Caco-2 (cell line): ENCODE measurements around the gene AGAP2. TPM values are rescaled to one million over a fixed set of nuclear protein-coding genes. Genes with fewer than 3 reads are reported as not detected.

Experiments
- BruUV-seq: library from RNA; stranded (reverse); fragments of 400-500 nt; replicated peaks from 2 replicates; lab custom pipeline; 2021; lab: Mats Ljungman, UMichigan
- CTCF ChIA-PET: fragments of 300-600 bp; sonication (Branson Sonifier 250); formaldehyde crosslinking; loops from one replicate; lab custom pipeline; 2022; ENCODE audit warnings: antibody characterized with exemption; lab: Charles Lee
- POLR2A ChIA-PET: fragments of 300-600 bp; sonication (Branson Sonifier 250); formaldehyde crosslinking; loops from one replicate; lab custom pipeline; 2022; ENCODE audit warnings: antibody characterized with exemption; lab: Charles Lee
- DNase-seq, 2 experiments: peaks; one replicate each; pipeline versions ENCODE4 v3.0.0 to v3.0.0-alpha.2; 2020 to 2022
- H3K27me3 ChIP-seq: replicated peaks from 2 replicates; pipeline ENCODE4 v1.6.0; 2011; ENCODE audit warnings: low read length; ENCODE audit not compliant: control insufficient read depth, insufficient read depth
- H3K36me3 ChIP-seq: 2 replicates; pipeline ENCODE4 v1.5.1; 2011; ENCODE audit warnings: low read length; ENCODE audit not compliant: control insufficient read depth, insufficient read depth
- H3K4me1 ChIP-seq: fragments of 250-450 bp; sonication (Bioruptor Pico); 2 replicates; pipeline ENCODE4 v1.5.1; 2020; ENCODE audit warnings: mild to moderate bottlenecking
- H3K4me3 ChIP-seq: 2 replicates; pipeline ENCODE4 v1.5.1; 2011; ENCODE audit warnings: low read depth, mild to moderate bottlenecking, control low read depth, low read length
- H3K9me3 ChIP-seq: fragments of 250-450 bp; sonication (Bioruptor Pico); 2 replicates; pipeline ENCODE4 v1.5.1; 2020; ENCODE audit warnings: mild to moderate bottlenecking, moderate library complexity
- H3K27ac Mint-ChIP-seq: one replicate; pipeline ENCODE4 v1.8.0; 2022; ENCODE audit warnings: mixed read lengths; ENCODE audit not compliant: unreplicated experiment
- H3K27me3 Mint-ChIP-seq: one replicate; pipeline ENCODE4 v1.8.0; 2022; ENCODE audit warnings: mixed read lengths; ENCODE audit not compliant: insufficient read depth, unreplicated experiment
- H3K36me3 Mint-ChIP-seq: one replicate; pipeline ENCODE4 v1.8.0; 2022; ENCODE audit warnings: mild to moderate bottlenecking, mixed read lengths; ENCODE audit not compliant: insufficient read depth, unreplicated experiment
- H3K4me1 Mint-ChIP-seq: one replicate; pipeline ENCODE4 v1.8.0; 2022; ENCODE audit warnings: low read depth, mixed read lengths; ENCODE audit not compliant: unreplicated experiment
- H3K4me3 Mint-ChIP-seq: one replicate; pipeline ENCODE4 v1.8.0; 2022; ENCODE audit warnings: mild to moderate bottlenecking, moderate library complexity, mixed read lengths; ENCODE audit not compliant: unreplicated experiment
- H3K9me3 Mint-ChIP-seq: one replicate; pipeline ENCODE4 v1.8.0; 2022; ENCODE audit warnings: mixed read lengths; ENCODE audit not compliant: unreplicated experiment
- intact Hi-C: fragments of 100-400 bp; cut with micrococcal nuclease; formaldehyde crosslinking; loops from one replicate; pipeline ENCODE4 v1.10.0; 2022; ENCODE audit not compliant: unreplicated experiment
- total RNA-seq: library from RNA; stranded (reverse); gene quantifications from 2 replicates; pipeline ENCODE4 v1.2.3, GENCODE V29; 2022
- TF ChIP-seq, protein P1 (sequence below), 2 experiments: fragments of 200-600 bp in 1 of 2; IDR thresholded peaks; 1 replicate in 1 of 2; 2 replicates in 1 of 2; pipeline versions ENCODE4 v1.5.1 to v1.8.0; 2011 to 2022; ENCODE audit warnings: antibody characterized with exemption in 1 of 2, control low read depth in 1 of 2, inconsistent platforms in 1 of 2, low read depth in 1 of 2, low read length in 1 of 2, mild to moderate bottlenecking in 1 of 2, moderate library complexity in 1 of 2; ENCODE audit not compliant: insufficient read depth in 1 of 2, severe bottlenecking in 1 of 2, unreplicated experiment in 1 of 2

The AGAP2 gene
- total RNA-seq, 1 experiment from 2014 or later: 0.09 TPM

DNA sequence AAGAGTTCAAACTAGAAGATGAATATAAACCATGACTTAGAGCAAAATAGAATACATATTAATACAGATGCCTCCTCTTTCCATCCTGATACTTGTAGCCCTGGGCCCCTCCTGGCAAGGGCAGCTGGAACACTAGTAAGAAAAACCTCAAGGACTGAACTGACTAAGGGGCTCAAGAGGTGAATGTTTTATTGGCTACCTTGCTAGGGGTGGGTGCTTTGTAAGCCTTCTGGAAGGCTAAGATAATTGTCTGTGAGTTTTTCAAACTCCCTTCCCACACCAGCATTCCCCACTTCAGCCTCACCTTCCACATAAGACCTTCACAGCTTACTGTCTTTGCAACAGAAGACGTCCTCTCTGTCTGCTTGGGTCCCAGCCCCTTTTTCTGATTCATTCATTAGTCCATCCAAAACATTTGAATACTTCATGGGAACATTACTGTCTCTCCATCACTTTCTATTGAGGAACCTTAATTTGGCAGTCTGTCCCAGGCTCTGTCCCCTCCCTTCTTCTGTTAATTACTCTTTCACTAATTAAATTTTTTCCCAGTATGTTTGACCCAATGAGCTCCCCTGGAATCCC, 15.3 kb upstream of the AGAP2 start:
- peaks cover 27% of the 10 kb centered on the region for H3K4me1 Mint-ChIP-seq
- peaks cover 16% of the 10 kb centered on the region; the same call in 1 of the 2 replicates for H3K4me1 ChIP-seq
- no TSS peak for BruUV-seq
- ChIA-PET CTCF (no interaction called here), POLR2A (no interaction called here)
- no peak for DNase-seq
- TF ChIP-seq, protein P1, sequence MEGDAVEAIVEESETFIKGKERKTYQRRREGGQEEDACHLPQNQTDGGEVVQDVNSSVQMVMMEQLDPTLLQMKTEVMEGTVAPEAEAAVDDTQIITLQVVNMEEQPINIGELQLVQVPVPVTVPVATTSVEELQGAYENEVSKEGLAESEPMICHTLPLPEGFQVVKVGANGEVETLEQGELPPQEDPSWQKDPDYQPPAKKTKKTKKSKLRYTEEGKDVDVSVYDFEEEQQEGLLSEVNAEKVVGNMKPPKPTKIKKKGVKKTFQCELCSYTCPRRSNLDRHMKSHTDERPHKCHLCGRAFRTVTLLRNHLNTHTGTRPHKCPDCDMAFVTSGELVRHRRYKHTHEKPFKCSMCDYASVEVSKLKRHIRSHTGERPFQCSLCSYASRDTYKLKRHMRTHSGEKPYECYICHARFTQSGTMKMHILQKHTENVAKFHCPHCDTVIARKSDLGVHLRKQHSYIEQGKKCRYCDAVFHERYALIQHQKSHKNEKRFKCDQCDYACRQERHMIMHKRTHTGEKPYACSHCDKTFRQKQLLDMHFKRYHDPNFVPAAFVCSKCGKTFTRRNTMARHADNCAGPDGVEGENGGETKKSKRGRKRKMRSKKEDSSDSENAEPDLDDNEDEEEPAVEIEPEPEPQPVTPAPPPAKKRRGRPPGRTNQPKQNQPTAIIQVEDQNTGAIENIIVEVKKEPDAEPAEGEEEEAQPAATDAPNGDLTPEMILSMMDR (IDR thresholded peaks at IDR 0.05; ENCODE audit: insufficient read depth in 1 of 2, low read depth in 1 of 2, low read length in 1 of 2, severe bottlenecking in 1 of 2, unreplicated experiment in 1 of 2): no peak
- H3K27ac Mint-ChIP-seq: peak overlapping the region; percentile 45
- intact Hi-C loops: loop anchor here (2.0 kb wide), 1 partner anchor 13 kb away; the partner anchor contains the start of gene CYP27B1
- H3K9me3 ChIP-seq: no peaks in the 10 kb centered on the region
- H3K36me3 Mint-ChIP-seq: peaks cover 45% of the 10 kb centered on the region
- H3K27me3 ChIP-seq: no peaks in the 10 kb centered on the region
- H3K4me3 Mint-ChIP-seq: peak overlapping the region; percentile 82
- no peaks in the 10 kb centered on the region for H3K27me3 Mint-ChIP-seq
- no peaks in the 10 kb centered on the region for H3K9me3 Mint-ChIP-seq
- peaks cover 3% of the 10 kb centered on the region; the same call in 1 of the 2 replicates for H3K36me3 ChIP-seq
- H3K4me3 ChIP-seq: no peak overlapping the region

DNA sequence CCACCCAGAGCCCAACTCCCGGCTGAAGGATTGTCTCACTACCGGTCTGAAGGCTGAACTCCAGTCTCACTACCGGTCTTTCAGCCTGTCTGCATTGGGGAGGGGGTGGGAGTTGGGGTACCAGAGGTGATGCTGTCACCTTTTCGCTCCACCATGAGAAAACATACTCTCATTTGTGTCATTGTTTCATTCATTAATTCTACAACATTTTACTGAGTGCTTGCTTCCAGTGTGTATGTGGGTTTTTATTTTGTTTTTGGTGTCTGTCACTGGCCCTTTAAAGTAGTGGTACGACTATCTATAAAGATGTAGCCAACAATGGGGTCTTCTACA, 14.1 kb upstream of the AGAP2 start:
- H3K4me3 ChIP-seq: peak overlapping the region; percentile 25
- Mint-ChIP-seq H3K36me3 (peaks cover 57% of the 10 kb centered on the region), H3K27ac (peak overlapping the region; percentile 99), H3K9me3 (no peaks in the 10 kb centered on the region), H3K27me3 (no peaks in the 10 kb centered on the region), H3K4me1 (peaks cover 27% of the 10 kb centered on the region), H3K4me3 (peak overlapping the region; percentile 99)
- TF ChIP-seq, protein P1 (IDR thresholded peaks at IDR 0.05; ENCODE audit: insufficient read depth in 1 of 2, low read depth in 1 of 2, low read length in 1 of 2, severe bottlenecking in 1 of 2, unreplicated experiment in 1 of 2): no peak
- no peaks in the 10 kb centered on the region for H3K27me3 ChIP-seq
- CTCF ChIA-PET: interaction anchor here (1.1 kb wide), 1 partner anchor 20 kb away, joined by 3 read pairs; the partner anchor contains the start of genes EEF1AKMT3 and METTL1
- BruUV-seq: no TSS peak
- H3K36me3 ChIP-seq: peaks cover 3% of the 10 kb centered on the region; the same call in 1 of the 2 replicates
- POLR2A ChIA-PET: no interaction called here
- peaks cover 16% of the 10 kb centered on the region; the same call in 1 of the 2 replicates for H3K4me1 ChIP-seq
- intact Hi-C loops: loop anchor here (2.0 kb wide), 1 partner anchor 14 kb away; the partner anchor contains the start of gene CYP27B1
- no peak for DNase-seq
- H3K9me3 ChIP-seq: no peaks in the 10 kb centered on the region

DNA sequence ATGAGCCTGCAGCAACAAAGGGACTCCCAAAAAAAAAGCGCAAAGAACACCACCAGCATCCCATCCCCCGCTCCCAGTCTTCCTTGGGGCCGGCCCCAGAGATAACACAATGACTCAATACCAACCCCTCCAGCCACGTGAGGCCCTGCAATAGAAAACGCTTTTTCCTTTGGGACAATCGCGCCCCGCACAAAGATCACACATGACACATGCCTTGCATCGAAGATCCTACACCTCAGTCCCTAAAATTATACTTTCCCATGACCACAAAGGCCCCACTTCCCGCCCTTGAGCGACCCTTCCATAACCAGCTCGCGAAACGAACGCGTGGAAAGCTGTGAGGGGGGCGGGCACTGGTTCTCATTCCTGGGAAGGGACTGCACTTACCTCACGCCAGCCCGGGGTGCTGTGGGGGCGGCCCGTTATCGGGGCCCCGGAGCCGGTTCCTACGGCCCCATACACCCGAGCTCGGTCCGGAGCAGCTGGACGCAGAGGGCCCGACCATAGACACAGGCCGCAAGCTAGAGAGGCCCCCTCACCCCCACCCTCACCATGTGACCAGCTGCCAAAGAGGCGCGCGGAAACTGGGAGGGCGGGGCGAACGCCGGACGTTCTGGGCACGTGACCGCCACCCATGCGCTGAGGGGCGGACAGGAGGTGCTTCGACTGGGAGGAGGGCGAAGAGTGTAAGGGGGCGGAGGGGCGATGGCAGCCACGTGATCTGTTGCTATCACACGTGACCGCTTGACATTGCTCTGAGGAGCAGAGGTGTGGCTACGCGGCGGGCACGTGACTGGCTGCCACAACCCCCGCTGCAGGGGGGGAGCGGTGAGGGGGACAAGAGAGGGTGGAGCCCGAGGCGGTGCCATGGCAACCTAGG, 13.5 kb upstream of the AGAP2 start, which contains the start of gene CDK4:
TSS of gene CDK4 (minus strand) at position 523 of the 880 bp plus-strand sequence. CDS start 593 bp downstream, outside the sequence.
- ChIA-PET CTCF (interaction anchor here (0.6 to 1.1 kb wide), 3 partner anchors 20 to 149 kb away, joined by 3 to 7 read pairs (median 4); partner anchors contain the start of genes CTDSP2, EEF1AKMT3 and METTL1), POLR2A (interaction anchor here (0.8 kb wide), 1 partner anchor 20 kb away, joined by 5 read pairs; the partner anchor contains the start of genes EEF1AKMT3 and METTL1)
- BruUV-seq: TSS peak; percentile 69
- no peaks in the 10 kb centered on the region for H3K27me3 Mint-ChIP-seq
- TF ChIP-seq, protein P1 (IDR thresholded peaks at IDR 0.05; ENCODE audit: insufficient read depth in 1 of 2, low read depth in 1 of 2, low read length in 1 of 2, severe bottlenecking in 1 of 2, unreplicated experiment in 1 of 2): no peak
- peak; percentile 99 to 100 for DNase-seq
- peaks cover 3% of the 10 kb centered on the region; the same call in 1 of the 2 replicates for H3K36me3 ChIP-seq
- peak within 1 kb of the TSS; percentile 83 for H3K4me3 ChIP-seq
- no peaks in the 10 kb centered on the region for H3K27me3 ChIP-seq
- H3K4me3 Mint-ChIP-seq: peak within 1 kb of the TSS; percentile 99
- H3K36me3 Mint-ChIP-seq: peaks cover 63% of the 10 kb centered on the region
- peaks cover 16% of the 10 kb centered on the region; the same call in 1 of the 2 replicates for H3K4me1 ChIP-seq
- H3K9me3 Mint-ChIP-seq: no peaks in the 10 kb centered on the region
- H3K4me1 Mint-ChIP-seq: peaks cover 27% of the 10 kb centered on the region
- intact Hi-C loops: loop anchor here (2.0 kb wide), 1 partner anchor 15 kb away; the partner anchor contains the start of gene CYP27B1
- H3K27ac Mint-ChIP-seq: peak within 1 kb of the TSS; percentile 99
- no peaks in the 10 kb centered on the region for H3K9me3 ChIP-seq
